ENCODE results near the gene HEXIM2. TPM values are rescaled to one million over a fixed set of nuclear protein-coding genes. Genes with fewer than 3 reads are reported as not detected.

Gene HEXIM2
- total and polyA plus RNA-seq, 2 of the 13 experiments (the other 11 are each of a cell fraction or from before 2014, with no cell fraction given): 27.1 to 32.4 TPM

GRCh38 chr17:45135192-45135977 is 26.3 kb upstream of the HEXIM2 start, which contains the start of gene ACBD4 (continued):
- TF ChIP-seq ZNF720 (CRISPR knock-in tag; IDR thresholded peaks at IDR 0.05): 0 out of 2 replicates have a peak, but pooled peaks have one; percentile 7
- TF ChIP-seq YEATS2 (CRISPR knock-in tag; IDR thresholded peaks at IDR 0.05; ENCODE audit: borderline replicate concordance): peak; percentile 62; the same call in 1 of the 2 replicates
- peak; percentile 91 for TF ChIP-seq ZNF431 (CRISPR knock-in tag; IDR thresholded peaks at IDR 0.05; ENCODE audit: borderline replicate concordance, low read depth)
- peak; percentile 93 for TF ChIP-seq RFXANK (CRISPR knock-in tag; IDR thresholded peaks at IDR 0.05)
- peak; percentile 24; the same call in 1 of the 2 replicates for TF ChIP-seq ZNF121 (CRISPR knock-in tag; IDR thresholded peaks at IDR 0.05)
- peak; percentile 79 for TF ChIP-seq GABPB1 (CRISPR knock-in tag; IDR thresholded peaks at IDR 0.05)
- TF ChIP-seq ZNF256 (CRISPR knock-in tag; conservative IDR thresholded peaks at IDR 0.05): peak; percentile 93
- TF ChIP-seq ZNF232 (CRISPR knock-in tag; IDR thresholded peaks at IDR 0.05; ENCODE audit: borderline replicate concordance): peak; percentile 75; the same call in 1 of the 2 replicates
- no peak for TF ChIP-seq THAP8 (CRISPR knock-in tag; IDR thresholded peaks at IDR 0.05; ENCODE audit: borderline replicate concordance)
- TF ChIP-seq, protein P1, sequence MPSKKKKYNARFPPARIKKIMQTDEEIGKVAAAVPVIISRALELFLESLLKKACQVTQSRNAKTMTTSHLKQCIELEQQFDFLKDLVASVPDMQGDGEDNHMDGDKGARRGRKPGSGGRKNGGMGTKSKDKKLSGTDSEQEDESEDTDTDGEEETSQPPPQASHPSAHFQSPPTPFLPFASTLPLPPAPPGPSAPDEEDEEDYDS (CRISPR knock-in tag; IDR thresholded peaks at IDR 0.05): peak; percentile 86
- TF ChIP-seq, protein P2, sequence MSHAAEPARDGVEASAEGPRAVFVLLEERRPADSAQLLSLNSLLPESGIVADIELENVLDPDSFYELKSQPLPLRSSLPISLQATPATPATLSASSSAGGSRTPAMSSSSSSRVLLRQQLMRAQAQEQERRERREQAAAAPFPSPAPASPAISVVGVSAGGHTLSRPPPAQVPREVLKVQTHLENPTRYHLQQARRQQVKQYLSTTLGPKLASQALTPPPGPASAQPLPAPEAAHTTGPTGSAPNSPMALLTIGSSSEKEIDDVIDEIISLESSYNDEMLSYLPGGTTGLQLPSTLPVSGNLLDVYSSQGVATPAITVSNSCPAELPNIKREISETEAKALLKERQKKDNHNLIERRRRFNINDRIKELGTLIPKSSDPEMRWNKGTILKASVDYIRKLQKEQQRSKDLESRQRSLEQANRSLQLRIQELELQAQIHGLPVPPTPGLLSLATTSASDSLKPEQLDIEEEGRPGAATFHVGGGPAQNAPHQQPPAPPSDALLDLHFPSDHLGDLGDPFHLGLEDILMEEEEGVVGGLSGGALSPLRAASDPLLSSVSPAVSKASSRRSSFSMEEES (CRISPR knock-in tag; IDR thresholded peaks at IDR 0.05): peak; percentile 62
- TF ChIP-seq NR1H2 (CRISPR knock-in tag; IDR thresholded peaks at IDR 0.05; ENCODE audit: borderline replicate concordance, low read depth): peak; percentile 84; the same call in 1 of the 2 replicates
- TF ChIP-seq, protein P3, sequence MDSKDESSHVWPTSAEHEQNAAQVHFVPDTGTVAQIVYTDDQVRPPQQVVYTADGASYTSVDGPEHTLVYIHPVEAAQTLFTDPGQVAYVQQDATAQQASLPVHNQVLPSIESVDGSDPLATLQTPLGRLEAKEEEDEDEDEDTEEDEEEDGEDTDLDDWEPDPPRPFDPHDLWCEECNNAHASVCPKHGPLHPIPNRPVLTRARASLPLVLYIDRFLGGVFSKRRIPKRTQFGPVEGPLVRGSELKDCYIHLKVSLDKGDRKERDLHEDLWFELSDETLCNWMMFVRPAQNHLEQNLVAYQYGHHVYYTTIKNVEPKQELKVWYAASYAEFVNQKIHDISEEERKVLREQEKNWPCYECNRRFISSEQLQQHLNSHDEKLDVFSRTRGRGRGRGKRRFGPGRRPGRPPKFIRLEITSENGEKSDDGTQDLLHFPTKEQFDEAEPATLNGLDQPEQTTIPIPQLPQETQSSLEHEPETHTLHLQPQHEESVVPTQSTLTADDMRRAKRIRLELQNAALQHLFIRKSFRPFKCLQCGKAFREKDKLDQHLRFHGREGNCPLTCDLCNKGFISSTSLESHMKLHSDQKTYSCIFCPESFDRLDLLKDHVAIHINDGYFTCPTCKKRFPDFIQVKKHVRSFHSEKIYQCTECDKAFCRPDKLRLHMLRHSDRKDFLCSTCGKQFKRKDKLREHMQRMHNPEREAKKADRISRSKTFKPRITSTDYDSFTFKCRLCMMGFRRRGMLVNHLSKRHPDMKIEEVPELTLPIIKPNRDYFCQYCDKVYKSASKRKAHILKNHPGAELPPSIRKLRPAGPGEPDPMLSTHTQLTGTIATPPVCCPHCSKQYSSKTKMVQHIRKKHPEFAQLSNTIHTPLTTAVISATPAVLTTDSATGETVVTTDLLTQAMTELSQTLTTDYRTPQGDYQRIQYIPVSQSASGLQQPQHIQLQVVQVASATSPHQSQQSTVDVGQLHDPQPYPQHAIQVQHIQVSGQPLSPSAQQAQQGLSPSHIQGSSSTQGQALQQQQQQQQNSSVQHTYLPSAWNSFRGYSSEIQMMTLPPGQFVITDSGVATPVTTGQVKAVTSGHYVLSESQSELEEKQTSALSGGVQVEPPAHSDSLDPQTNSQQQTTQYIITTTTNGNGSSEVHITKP (CRISPR knock-in tag; IDR thresholded peaks at IDR 0.05; ENCODE audit: low read depth): peak; percentile 92
- peak; percentile 51; the same call in 1 of the 2 replicates for TF ChIP-seq DNMT1 (CRISPR knock-in tag; IDR thresholded peaks at IDR 0.05)
- TF ChIP-seq, protein P4, sequence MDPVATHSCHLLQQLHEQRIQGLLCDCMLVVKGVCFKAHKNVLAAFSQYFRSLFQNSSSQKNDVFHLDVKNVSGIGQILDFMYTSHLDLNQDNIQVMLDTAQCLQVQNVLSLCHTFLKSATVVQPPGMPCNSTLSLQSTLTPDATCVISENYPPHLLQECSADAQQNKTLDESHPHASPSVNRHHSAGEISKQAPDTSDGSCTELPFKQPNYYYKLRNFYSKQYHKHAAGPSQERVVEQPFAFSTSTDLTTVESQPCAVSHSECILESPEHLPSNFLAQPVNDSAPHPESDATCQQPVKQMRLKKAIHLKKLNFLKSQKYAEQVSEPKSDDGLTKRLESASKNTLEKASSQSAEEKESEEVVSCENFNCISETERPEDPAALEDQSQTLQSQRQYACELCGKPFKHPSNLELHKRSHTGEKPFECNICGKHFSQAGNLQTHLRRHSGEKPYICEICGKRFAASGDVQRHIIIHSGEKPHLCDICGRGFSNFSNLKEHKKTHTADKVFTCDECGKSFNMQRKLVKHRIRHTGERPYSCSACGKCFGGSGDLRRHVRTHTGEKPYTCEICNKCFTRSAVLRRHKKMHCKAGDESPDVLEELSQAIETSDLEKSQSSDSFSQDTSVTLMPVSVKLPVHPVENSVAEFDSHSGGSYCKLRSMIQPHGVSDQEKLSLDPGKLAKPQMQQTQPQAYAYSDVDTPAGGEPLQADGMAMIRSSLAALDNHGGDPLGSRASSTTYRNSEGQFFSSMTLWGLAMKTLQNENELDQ (CRISPR knock-in tag; IDR thresholded peaks at IDR 0.05; ENCODE audit: borderline replicate concordance): 0 out of 2 replicates have a peak, but pooled peaks have one; percentile 62
- peak; percentile 89; the same call in 1 of the 2 replicates for TF ChIP-seq CBX5 (CRISPR knock-in tag; IDR thresholded peaks at IDR 0.05; ENCODE audit: borderline replicate concordance)
- TF ChIP-seq TOE1 (CRISPR knock-in tag; IDR thresholded peaks at IDR 0.05): 0 out of 2 replicates have a peak, but pooled peaks have one; percentile 65
- TF ChIP-seq ZNF543 (CRISPR knock-in tag; IDR thresholded peaks at IDR 0.05): peak; percentile 87; the same call in 1 of the 2 replicates
- TF ChIP-seq ZNF282 (IDR thresholded peaks at IDR 0.05; ENCODE audit: partially characterized antibody): no peak
- peak; percentile 90 for TF ChIP-seq ZNF792 (CRISPR knock-in tag; IDR thresholded peaks at IDR 0.05)
- TF ChIP-seq TAF1 (CRISPR knock-in tag; IDR thresholded peaks at IDR 0.05): peak; percentile 89
